Duodenal mucosa (tissue), 2 donors: ENCODE results near the gene RNF141.

Experiments used
- H3K27ac ChIP-seq: one replicate; pipeline ENCODE4 v1.7.0; 2013; ENCODE audit warnings: low read depth, low read length
- H3K27me3 ChIP-seq, 2 donors: one replicate each; pipeline ENCODE4 v1.7.0; 2013; ENCODE audit warnings: low read length in 2 of 2, control low read depth in 1 of 2; ENCODE audit not compliant: insufficient read depth in 2 of 2, control insufficient read depth in 1 of 2
- H3K36me3 ChIP-seq, 2 donors: one replicate each; pipeline ENCODE4 v1.7.0; 2013; ENCODE audit warnings: low read length in 2 of 2, control low read depth in 1 of 2; ENCODE audit not compliant: insufficient read depth in 2 of 2, control insufficient read depth in 1 of 2
- H3K4me1 ChIP-seq, 2 donors: one replicate each; pipeline ENCODE4 v1.7.0; 2013; ENCODE audit warnings: low read length in 2 of 2, control low read depth in 1 of 2; ENCODE audit not compliant: insufficient read depth in 2 of 2, control insufficient read depth in 1 of 2
- H3K4me3 ChIP-seq, 2 donors: one replicate each; pipeline ENCODE4 v1.7.0; 2013; ENCODE audit warnings: low read length in 2 of 2, low read depth in 1 of 2
- H3K9ac ChIP-seq, 2 donors: one replicate each; pipeline ENCODE4 v1.7.0; 2013; ENCODE audit warnings: low read length in 2 of 2, low read depth in 1 of 2
- H3K9me3 ChIP-seq, 2 donors: one replicate each; pipeline ENCODE4 v1.7.0; 2013; ENCODE audit warnings: low read length in 2 of 2, control low read depth in 1 of 2; ENCODE audit not compliant: control insufficient read depth in 1 of 2

RNF141 gene

DNA sequence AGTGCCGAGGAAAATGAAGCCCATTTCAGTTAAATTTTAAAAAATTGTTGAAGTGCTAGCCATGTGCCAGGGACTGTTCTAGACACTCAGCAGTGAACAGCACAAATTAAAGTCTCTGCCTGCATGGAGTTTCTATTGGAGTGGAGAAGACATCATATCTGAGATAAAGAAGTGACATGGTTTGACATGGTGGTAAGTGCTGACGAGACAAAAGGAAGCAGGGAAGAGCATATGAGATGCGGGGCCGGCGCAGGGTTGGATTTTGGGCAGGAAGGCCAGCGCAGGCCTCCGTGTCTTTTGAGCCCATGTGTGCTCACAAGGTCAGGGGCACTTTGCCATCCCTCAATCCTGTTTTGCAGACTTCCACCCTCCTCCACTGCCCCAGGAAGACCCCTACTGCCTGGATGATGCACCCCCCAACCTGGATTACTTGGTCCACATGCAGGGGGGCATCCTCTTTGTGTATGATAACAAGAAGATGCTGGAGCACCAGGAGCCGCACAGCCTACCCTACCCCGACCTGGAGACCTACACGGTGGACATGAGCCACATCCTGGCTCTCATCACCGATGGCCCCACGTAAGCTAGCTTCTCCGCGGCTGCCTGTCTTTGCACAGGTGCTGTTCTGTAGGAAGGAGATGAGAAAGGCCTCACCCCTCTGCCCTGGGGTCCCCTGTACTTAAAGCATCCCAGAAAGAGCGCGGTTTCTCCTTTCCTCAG, 56.4 kb downstream of the RNF141 start:
- no peak overlapping the region for H3K27ac ChIP-seq
- H3K9ac ChIP-seq, result no peak overlapping the region
- no peaks in the 10 kb centered on the region for H3K27me3 ChIP-seq
- H3K4me1 ChIP-seq, result peaks cover 13 to 16% of the 10 kb centered on the region in 2 donors
- H3K9me3 ChIP-seq, result no peaks in the 10 kb centered on the region
- H3K4me3 ChIP-seq, result no peak overlapping the region
- H3K36me3 ChIP-seq, result peaks cover 0 to 24% of the 10 kb centered on the region in 2 donors

DNA sequence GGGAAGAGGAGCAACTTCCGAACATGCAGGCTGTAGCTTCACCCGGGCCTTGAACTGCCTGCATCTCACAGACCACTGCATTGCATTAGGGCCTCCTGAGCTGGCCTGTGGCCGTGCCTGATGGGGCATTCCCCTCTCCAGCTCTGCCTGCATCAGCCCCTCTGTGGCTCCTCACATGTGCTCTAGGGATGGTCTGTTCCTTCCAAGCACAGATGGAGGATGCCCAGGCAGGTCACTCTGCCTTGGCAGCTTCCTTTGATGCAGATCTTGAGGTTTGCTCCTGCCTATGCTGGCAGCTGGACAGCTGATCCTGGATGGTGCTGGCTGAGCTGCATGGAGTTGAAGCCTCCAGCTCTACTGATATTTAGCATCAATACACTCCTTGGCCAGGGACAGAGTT, 57.4 kb downstream of the RNF141 start:
- Histone ChIP-seq H3K9ac (no peak overlapping the region), H3K36me3 (peaks cover 0 to 22% of the 10 kb centered on the region in 2 donors), H3K27ac (no peak overlapping the region), H3K4me3 (no peak overlapping the region), H3K4me1 (peaks cover 6% of the 10 kb centered on the region in 2 donors), H3K9me3 (no peaks in the 10 kb centered on the region), H3K27me3 (no peaks in the 10 kb centered on the region)

- Histone ChIP-seq H3K4me1 (peaks cover 2% of the 10 kb centered on the region in 2 donors), H3K9ac (no peak overlapping the region), H3K27ac (no peak overlapping the region), H3K9me3 (no peaks in the 10 kb centered on the region), H3K4me3 (no peak overlapping the region), H3K27me3 (no peaks in the 10 kb centered on the region), H3K36me3 (peaks cover 0 to 22% of the 10 kb centered on the region in 2 donors)
Measured at GRCh38 chr11:10483174-10483573, 57.8 kb downstream of the RNF141 start.

DNA sequence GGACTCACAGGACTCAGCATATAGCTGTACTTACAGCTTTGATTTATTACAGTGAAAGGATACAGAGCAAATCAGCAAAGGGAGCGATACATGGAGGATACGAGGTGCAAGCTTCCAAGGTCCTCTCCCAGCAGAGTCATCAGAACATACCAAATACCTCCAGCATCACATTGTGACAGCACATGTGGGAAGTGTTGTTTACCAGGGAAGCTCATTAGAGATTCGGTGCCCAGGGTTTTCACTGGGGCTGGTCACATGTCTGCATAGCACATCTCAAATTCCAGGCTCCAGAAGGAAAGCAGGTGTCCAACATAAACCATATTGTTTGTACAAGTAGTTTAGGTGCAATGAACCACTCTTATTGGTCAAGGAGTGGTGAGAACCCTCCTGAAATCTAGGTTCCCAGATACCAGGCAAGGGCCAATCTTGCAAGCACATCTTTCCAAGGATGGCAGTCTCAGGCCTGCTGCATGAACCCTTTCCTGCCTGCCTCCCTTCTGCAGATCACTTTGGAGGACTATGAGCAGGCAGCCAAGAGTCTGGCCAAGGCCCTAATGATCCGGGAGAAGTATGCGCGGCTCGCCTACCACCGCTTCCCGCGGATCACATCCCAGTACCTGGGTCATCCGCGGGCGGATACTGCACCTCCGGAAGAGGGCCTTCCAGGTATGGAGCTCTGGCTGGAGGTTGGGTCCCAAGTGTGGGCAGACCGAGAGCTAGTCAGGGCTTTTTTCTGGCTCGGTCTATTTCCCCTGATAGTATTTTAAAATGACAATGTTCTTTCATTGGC, 59.2 kb downstream of the RNF141 start:
- Histone ChIP-seq H3K36me3 (peaks cover 0 to 22% of the 10 kb centered on the region in 2 donors), H3K27ac (no peak overlapping the region), H3K27me3 (no peaks in the 10 kb centered on the region), H3K9ac (no peak overlapping the region), H3K4me1 (no peaks in the 10 kb centered on the region), H3K9me3 (no peaks in the 10 kb centered on the region), H3K4me3 (no peak overlapping the region)

- H3K4me1 ChIP-seq, result no peaks in the 10 kb centered on the region
- no peaks in the 10 kb centered on the region for H3K27me3 ChIP-seq
- H3K9ac ChIP-seq, result no peak overlapping the region
- H3K27ac ChIP-seq, result no peak overlapping the region
- H3K9me3 ChIP-seq, result no peaks in the 10 kb centered on the region
- H3K4me3 ChIP-seq, result no peak overlapping the region
- peaks cover 0 to 17% of the 10 kb centered on the region in 2 donors for H3K36me3 ChIP-seq
Measured at GRCh38 chr11:10480760-10481159, 60.2 kb downstream of the RNF141 start.

- Histone ChIP-seq H3K4me1 (no peaks in the 10 kb centered on the region), H3K9me3 (no peaks in the 10 kb centered on the region), H3K27ac (no peak overlapping the region), H3K4me3 (no peak overlapping the region), H3K27me3 (no peaks in the 10 kb centered on the region), H3K36me3 (peaks cover 0 to 16% of the 10 kb centered on the region in 2 donors), H3K9ac (no peak overlapping the region)
Measured at GRCh38 chr11:10480026-10480425, 61.0 kb downstream of the RNF141 start.

DNA sequence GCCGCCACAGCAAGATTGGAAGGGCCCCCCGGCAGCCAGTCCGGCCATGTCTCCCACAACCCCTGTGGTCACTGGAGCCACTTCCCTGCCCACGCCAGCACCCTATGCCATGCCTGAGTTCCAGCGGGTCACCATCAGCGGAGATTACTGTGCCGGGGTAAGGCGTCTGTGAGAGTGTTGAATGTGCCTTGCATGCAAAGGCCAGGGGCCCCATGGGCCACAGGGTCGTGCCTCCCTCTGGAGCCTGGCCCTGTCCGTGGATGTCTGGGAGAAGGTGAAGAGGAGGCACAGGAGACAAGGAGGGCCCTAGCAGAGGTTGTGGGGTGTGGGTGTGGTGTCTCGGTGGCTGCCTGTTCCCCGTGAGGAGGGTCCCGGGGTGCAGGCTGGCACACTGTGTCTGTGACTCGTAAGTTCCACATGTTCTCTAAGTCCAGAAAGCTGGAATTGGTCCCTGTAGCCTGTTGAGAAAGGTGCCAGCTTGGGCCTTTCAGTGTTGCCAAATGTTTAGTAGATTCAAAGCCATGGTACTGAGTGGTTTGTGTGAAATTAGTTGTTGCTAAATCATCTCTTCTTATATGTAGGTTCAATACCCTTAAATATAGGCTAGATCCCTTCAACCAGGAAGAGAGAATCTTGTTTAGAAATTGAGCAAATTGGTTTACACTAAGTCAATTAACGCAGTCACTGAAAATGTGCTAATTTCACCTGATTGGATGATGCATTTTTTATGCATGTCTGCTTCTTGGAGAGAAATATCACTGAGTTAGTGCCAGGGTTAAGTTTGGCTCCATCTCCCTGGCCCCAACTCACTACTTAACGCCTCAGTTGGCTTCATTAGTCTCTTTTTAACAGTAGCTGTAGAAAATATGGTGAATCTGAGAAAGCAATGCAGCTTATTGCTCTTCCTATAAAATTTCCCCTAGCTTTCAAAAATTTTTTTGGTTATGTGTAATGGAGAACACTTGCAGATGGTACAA, 62.1 kb downstream of the RNF141 start:
- Histone ChIP-seq H3K9ac (no peak overlapping the region), H3K27ac (no peak overlapping the region)

DNA sequence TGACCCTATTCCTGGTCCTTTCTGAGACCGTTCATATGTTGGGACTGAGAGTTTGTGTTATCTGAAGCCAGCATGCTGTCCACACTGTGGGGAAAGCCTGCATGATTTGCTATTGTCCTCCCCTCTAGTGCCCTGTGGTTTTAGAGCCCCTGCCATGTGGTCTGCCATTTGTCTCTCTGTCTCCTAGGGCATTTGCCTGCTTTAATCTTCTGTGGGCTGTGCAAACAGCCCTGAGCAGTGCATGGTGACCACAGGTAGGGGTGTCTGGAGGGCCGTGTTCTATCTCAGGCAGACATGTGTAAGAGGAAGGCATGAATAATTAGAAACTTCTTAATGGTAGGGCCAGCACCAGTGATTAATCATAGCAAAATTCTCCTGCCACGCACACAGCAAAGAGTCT, 62.9 kb downstream of the RNF141 start:
- H3K4me3 ChIP-seq, result no peak overlapping the region
- no peaks in the 10 kb centered on the region for H3K9me3 ChIP-seq
- no peaks in the 10 kb centered on the region for H3K4me1 ChIP-seq
- no peak overlapping the region for H3K27ac ChIP-seq
- no peak overlapping the region for H3K9ac ChIP-seq
- H3K27me3 ChIP-seq, result no peaks in the 10 kb centered on the region
- peaks cover 0 to 10% of the 10 kb centered on the region in 2 donors for H3K36me3 ChIP-seq

More for the DNA sequence above, 62.1 kb downstream of the RNF141 start:
- Histone ChIP-seq H3K4me1 (no peaks in the 10 kb centered on the region), H3K36me3 (peaks cover 0 to 10% of the 10 kb centered on the region in 2 donors), H3K27me3 (no peaks in the 10 kb centered on the region), H3K4me3 (no peak overlapping the region), H3K9me3 (no peaks in the 10 kb centered on the region)

GRCh38 chr11:10477690-10478046, 63.3 kb downstream of the RNF141 start:
- H3K27ac ChIP-seq, result no peak overlapping the region

More at GRCh38 chr11:10477690-10478046, 63.3 kb downstream of the RNF141 start:
- Histone ChIP-seq H3K4me3 (no peak overlapping the region), H3K27me3 (no peaks in the 10 kb centered on the region), H3K4me1 (no peaks in the 10 kb centered on the region), H3K9ac (no peak overlapping the region), H3K36me3 (peaks cover 0 to 10% of the 10 kb centered on the region in 2 donors), H3K9me3 (no peaks in the 10 kb centered on the region)
